Adrenal gland (tissue), 12 donors: ENCODE data around the gene XYLT1. TPM values are rescaled to one million over a fixed set of nuclear protein-coding genes. Genes with fewer than 3 reads are reported as not detected.

Experiments
- DNase-seq, 7 donors: peaks; one replicate each; pipeline ENCODE4 v3.0.0-alpha.2; 2019 to 2020
- H3K27ac ChIP-seq, 5 donors: fragments of 200-600 bp; sonication (generic) in 4 of 5; 1 replicate in 3 of 5; 2 replicates in 2 of 5; pipeline versions ENCODE4 v1.5.1 to v1.8.0; 2016 to 2020; ENCODE audit warnings: mild to moderate bottlenecking in 1 of 5
- H3K27me3 ChIP-seq: fragments of 200-600 bp; 2 replicates; pipeline ENCODE4 v1.8.0; 2021
- H3K36me3 ChIP-seq, 2 donors: fragments of 200-600 bp; replicated peaks in 1 of 2; 1 replicate in 1 of 2; 2 replicates in 1 of 2; pipeline versions ENCODE4 v1.5.1 to v1.8.0; 2018 to 2022
- H3K4me1 ChIP-seq, 2 donors: fragments of 200-600 bp; replicated peaks in 1 of 2; 1 replicate in 1 of 2; 2 replicates in 1 of 2; pipeline versions ENCODE4 v1.5.1 to v1.8.0; 2018 to 2021
- H3K4me3 ChIP-seq, 4 donors: fragments of 200-600 bp; sonication (generic) in 3 of 4; one replicate each; pipeline ENCODE4 v1.5.1; 2016 to 2018
- H3K9me3 ChIP-seq, 3 donors: fragments of 200-600 bp; sonication (generic) in 1 of 3; replicated peaks in 1 of 3; 1 replicate in 2 of 3; 2 replicates in 1 of 3; pipeline versions ENCODE4 v1.5.1 to v1.8.0; 2016 to 2021
- CTCF ChIP-seq, 6 experiments: fragments of 450-650 bp in 4 of 6; fragments of 200-600 bp in 2 of 6; sonication (generic) in 1 of 6; IDR thresholded peaks; 1 replicate in 5 of 6; 2 replicates in 1 of 6; pipeline versions ENCODE4 v1.5.1 to v1.8.0; 2016 to 2021; ENCODE audit warnings: antibody characterized with exemption in 6 of 6, mild to moderate bottlenecking in 2 of 6, moderate library complexity in 1 of 6
- POLR2A ChIP-seq, 2 donors: fragments of 450-650 bp; IDR thresholded peaks; one replicate each; pipeline ENCODE4 v1.6.1; 2017; ENCODE audit warnings: antibody characterized with exemption in 2 of 2, mild to moderate bottlenecking in 2 of 2, moderate library complexity in 1 of 2
- WGBS, 4 donors: extraction: QIAGEN DNeasy Blood & Tissue Kit in 2 of 4; methylation state at CpG; one replicate each; pipeline versions ENCODE4 v1.1.5 to v1.1.7; 2013 to 2017; 5-methylcytosine and 5-hydroxymethylcytosine counted together
- intact Hi-C, 2 donors: fragments of 100-400 bp; cut with DNase I; formaldehyde crosslinking; loops; one replicate each; pipeline versions ENCODE4 v1.14.1 to v1.15.0; 2022 to 2023
- polyA plus RNA-seq, 3 donors: library from polyadenylated mRNA; stranded (reverse); fragments of 200-250 nt in 2 of 3; fragments of 350-450 nt in 1 of 3; fragmentation: Illumina TruSeq in 1 of 3; extraction: RNeasy Lipid Tissue Mini Kit (QIAGEN cat#74804) in 1 of 3; gene quantifications; one replicate each; pipeline ENCODE4 v1.2.3, GENCODE V29; 2013 to 2014
- total RNA-seq, 9 donors: library from RNA; depleted of rRNA in 4 of 9; stranded (reverse); fragments of >200 nt in 4 of 9; fragments of 120-200 nt in 1 of 9; fragmentation: NEBNext Ultra II Directional in 1 of 9; extraction: Animal tissue kit (Norgen Biotek cat#: 25700) in 1 of 9; gene quantifications; one replicate each; pipeline versions ENCODE4 v1.1.0 to v1.2.4, GENCODE V29; 2013 to 2023
- donor health status: healthy with polysubstance abuse.
- donor health status: Bipolar disorder and iron deficiency.
- donor health status: DM: yes; HTN: yes; CAD: no.
- donor health status: DM: no; HTN: no; CAD: no.
- donor health status: DM: no; HTN: no; CAD: no.
- donor health status: DM: yes; HTN: yes; CAD: no.

XYLT1 gene
- total and polyA plus RNA-seq, 12 donors = 1.3 to 67.6 (median 16.8) TPM

- peak; percentile 34 to 81 (median 58) for DNase-seq
- 70 to 91% (median 75%) methylated on average over 6 of the region's 6 CpGs for WGBS, 4 donors
- no peak overlapping the region for H3K4me3 ChIP-seq
- no peaks in the 10 kb centered on the region for H3K9me3 ChIP-seq
- H3K27ac ChIP-seq = peak overlapping the region in 1 of 5 donors; percentile 27
- no peaks in the 10 kb centered on the region for H3K27me3 ChIP-seq
- no peak for TF ChIP-seq POLR2A (IDR thresholded peaks at IDR 0.05)
- no peak for TF ChIP-seq CTCF (IDR thresholded peaks at IDR 0.05)
- H3K36me3 ChIP-seq = no peaks in the 10 kb centered on the region
- peaks cover 9 to 18% of the 10 kb centered on the region in 2 donors for H3K4me1 ChIP-seq
- intact Hi-C loops = no loop called here
These were observed 297.5 kb downstream of the XYLT1 start for GRCh38 chr16:17173281-17173680.

GRCh38 chr16:17171250-17172143, 299.3 kb downstream of the XYLT1 start:
- intact Hi-C loops = no loop called here
- no peaks in the 10 kb centered on the region for H3K36me3 ChIP-seq
- peak overlapping the region in 2 of 5 donors; percentile 24 to 64 for H3K27ac ChIP-seq
- TF ChIP-seq CTCF (IDR thresholded peaks at IDR 0.05) (no peak), POLR2A (IDR thresholded peaks at IDR 0.05) (no peak)
- peak in 5 of 7 donors; percentile 22 to 30 (median 28) for DNase-seq
- no peaks in the 10 kb centered on the region for H3K27me3 ChIP-seq
- no peaks in the 10 kb centered on the region for H3K9me3 ChIP-seq
- H3K4me1 ChIP-seq = peaks cover 9 to 18% of the 10 kb centered on the region in 2 donors
- no peak overlapping the region for H3K4me3 ChIP-seq
- WGBS, 4 donors = 27 to 34% (median 32%) methylated on average over 8 of the region's 8 CpGs

GRCh38 chr16:17170435-17170834, 300.3 kb downstream of the XYLT1 start:
- WGBS, 4 donors = 88 to 94% (median 88%) methylated on average over 3 of the region's 3 CpGs
- Histone ChIP-seq H3K36me3 (no peaks in the 10 kb centered on the region), H3K27me3 (no peaks in the 10 kb centered on the region), H3K4me3 (no peak overlapping the region), H3K4me1 (peaks cover 9 to 18% of the 10 kb centered on the region in 2 donors), H3K27ac (no peak overlapping the region), H3K9me3 (no peaks in the 10 kb centered on the region)
- no peak for DNase-seq
- TF ChIP-seq CTCF (IDR thresholded peaks at IDR 0.05) (no peak), POLR2A (IDR thresholded peaks at IDR 0.05) (no peak)
- intact Hi-C loops = no loop called here

- Histone ChIP-seq H3K27me3 (no peaks in the 10 kb centered on the region), H3K36me3 (no peaks in the 10 kb centered on the region), H3K4me1 (peaks cover 9 to 18% of the 10 kb centered on the region in 2 donors), H3K27ac (no peak overlapping the region), H3K4me3 (no peak overlapping the region), H3K9me3 (no peaks in the 10 kb centered on the region)
- WGBS, 4 donors = 94 to 97% (median 95%) methylated on average over 5 of the region's 5 CpGs
- no peak for DNase-seq
- no peak for TF ChIP-seq CTCF (IDR thresholded peaks at IDR 0.05)
- TF ChIP-seq POLR2A (IDR thresholded peaks at IDR 0.05) = no peak
- intact Hi-C loops = no loop called here
These were observed 302.6 kb downstream of the XYLT1 start for GRCh38 chr16:17168181-17168580.
